ENCODE measurements around the gene TMEM179.
"Not testable (repeated sequence)": the region's sequence is repeated elsewhere in the genome, so short reads cannot be mapped to it uniquely, and the experiment has no call there.

Gene TMEM179

DNA sequence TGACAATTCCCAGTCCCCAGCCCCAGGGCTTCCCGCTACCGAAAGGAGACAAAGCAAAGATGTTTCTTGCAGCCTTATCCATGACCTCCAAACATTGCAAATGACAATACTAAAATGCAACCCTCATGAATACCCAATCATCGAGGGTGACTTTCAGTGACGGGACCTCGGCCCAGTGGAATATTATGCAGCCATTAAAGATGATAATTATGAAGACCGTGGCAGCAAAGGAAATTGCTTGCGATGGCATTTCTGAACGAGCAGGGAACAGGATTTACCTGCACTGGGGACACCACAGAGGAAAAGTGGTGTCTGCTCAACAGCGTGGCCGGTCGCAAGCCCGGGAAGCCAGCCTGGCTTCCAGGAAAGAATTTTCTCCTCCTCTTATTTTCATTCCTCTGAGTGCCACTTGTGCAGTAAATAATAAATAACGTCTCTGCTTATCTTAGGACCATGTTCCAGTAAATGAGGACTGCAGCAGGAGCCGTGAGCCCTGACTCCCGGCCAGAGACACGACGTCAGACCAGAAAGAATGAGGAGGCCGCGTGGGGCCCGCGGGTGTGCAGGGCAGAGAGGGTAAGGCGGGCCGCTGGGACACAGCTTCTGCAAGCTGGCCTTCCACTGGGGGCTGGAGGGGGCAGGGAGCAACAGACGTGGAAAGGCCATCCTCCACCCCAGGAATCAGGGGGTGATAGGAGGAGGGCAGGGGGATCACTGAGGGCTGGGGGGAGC, 18.4 kb downstream of the TMEM179 start:
- no peak for DNase-seq

- no peak for DNase-seq
Observed at GRCh38 chr14:104584557-104584956, 20.0 kb downstream of the TMEM179 start.

GRCh38 chr14:104583424-104584306, 20.9 kb downstream of the TMEM179 start:
- no peak for DNase-seq

DNA sequence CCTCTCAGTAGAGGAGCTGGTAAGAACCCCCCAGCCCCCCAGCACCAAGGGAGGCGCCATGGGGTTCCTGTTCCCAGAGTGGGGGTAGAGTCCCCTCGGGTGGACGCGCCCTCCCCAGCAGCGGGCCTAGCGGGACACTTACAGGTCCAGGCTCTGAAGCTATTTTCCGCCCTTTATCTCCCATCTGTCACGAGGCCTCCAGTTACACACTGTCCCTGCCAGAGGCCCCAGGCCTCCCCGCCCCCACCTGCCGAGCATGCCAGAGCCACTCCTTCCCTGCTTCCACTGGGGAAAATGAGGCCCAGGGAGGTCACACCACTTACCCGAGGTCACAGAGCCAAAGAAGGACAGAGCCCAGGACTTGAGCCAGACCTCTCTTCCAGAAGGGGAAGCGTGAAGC, 21.9 kb downstream of the TMEM179 start:
- no peak for DNase-seq

DNA sequence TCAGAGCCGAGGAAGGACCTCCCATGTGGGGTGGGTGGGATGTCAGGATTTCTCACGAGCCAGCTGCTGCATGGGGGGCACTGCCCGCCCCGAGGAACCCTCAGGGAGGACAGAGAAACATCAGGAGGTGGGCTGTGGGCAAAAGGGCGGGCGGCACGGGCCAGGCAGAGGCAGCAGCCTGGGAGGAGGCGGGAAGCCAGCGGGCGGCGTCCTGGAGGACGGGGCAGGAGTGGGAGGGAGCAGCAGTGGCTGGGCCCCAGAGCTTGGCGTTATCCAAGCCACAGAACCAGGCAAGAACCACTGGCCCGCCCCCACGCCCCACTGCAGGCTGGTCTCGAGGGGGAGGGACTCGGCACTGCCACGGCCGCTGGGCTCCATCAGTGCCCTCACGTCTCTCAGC, 22.6 kb downstream of the TMEM179 start:
- no peak for DNase-seq

DNA sequence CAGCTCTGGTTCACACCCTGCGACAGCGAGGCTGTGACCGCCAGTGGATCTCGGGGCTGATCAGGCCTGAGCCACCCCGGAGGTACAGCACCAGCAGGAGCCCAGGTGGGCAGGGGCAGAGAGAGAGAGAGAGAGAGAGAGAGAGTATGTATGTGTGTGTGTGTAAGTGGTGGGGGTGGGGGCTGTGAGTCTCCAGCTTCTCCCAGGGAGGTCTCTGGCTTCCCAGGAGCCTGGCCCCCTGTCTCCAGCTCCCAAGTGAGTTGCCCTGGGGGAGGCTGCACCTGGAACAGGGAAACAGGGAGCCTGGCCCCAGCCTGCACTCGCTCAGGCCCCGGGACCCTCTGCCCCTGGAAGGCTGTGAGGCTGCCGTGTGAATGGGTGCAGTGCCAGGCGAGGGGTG, 23.1 kb downstream of the TMEM179 start:
- DNase-seq = no peak

- DNase-seq = no peak
Observed at GRCh38 chr14:104580961-104581360, 23.6 kb downstream of the TMEM179 start.

DNA sequence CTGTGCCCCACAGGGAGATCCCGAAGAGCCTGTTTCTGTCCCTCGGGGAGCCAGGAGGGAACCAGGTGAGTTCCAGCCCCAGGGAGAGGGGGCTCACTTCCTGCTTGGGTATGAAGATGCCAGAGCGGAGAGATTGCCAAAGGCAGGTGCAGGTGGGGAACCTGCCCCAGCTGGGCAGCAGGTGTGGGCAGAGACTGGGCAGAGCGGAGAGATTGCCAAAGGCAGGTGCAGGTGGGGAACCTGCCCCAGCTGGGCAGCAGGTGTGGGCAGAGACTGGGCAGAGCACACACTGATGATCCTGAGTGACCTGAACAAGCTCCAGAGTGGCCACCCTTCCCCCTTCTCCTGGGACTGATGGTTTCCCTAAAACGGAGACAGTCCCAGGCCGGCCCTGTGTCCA, 24.6 kb downstream of the TMEM179 start:
- DNase-seq = not testable (repeated sequence)

GRCh38 chr14:104579507-104579906, 25.1 kb downstream of the TMEM179 start, which contains the start of gene C14orf180:
Gene C14orf180, plus strand, starts transcription at chr14:104579764. Its CDS starts 6,667 bp downstream, at chr14:104586431.
- DNase-seq = no peak

DNA sequence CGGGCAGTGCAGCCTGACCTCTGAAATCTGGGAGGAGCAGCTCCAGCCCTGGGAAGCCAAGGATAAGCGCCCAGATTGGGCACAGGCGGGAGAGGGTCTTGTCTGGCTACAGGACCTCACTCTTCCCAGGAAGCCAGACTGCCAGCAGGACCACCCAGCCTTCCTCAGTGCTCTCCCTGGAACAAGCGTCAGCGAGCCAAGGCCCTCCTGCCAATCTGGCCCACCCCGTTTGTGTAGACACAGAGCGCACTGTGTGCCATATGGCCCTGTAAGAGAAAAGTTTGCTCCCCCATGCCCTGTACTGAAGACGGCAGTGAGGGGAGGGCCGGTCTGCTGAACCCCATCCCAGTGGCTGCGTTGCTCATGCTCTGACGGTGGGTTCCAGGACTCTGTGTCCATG, 26.3 kb downstream of the TMEM179 start:
- no peak for DNase-seq

DNA sequence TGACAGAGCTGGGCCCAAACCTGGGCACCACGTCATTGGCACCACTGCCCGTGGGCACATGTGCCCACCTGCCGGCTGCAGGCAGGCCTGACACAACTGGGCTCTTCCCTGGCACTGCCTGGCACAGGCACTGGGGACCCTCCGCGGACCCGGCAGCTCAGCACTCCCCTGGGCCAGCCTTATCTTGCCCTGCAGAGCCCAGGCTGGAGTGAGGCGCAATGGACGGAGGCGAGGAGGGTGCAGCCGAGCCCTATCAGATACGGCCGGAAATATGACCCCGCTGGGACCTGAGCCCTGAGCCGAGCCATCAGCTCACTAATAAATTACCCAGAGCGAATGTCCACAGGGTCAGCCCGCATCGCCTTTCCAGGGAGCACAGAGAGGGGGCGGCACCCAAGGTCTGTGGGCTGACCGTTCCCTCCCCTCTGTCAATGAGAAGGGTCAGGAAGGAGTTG, 26.7 kb downstream of the TMEM179 start:
- no peak for DNase-seq

DNA sequence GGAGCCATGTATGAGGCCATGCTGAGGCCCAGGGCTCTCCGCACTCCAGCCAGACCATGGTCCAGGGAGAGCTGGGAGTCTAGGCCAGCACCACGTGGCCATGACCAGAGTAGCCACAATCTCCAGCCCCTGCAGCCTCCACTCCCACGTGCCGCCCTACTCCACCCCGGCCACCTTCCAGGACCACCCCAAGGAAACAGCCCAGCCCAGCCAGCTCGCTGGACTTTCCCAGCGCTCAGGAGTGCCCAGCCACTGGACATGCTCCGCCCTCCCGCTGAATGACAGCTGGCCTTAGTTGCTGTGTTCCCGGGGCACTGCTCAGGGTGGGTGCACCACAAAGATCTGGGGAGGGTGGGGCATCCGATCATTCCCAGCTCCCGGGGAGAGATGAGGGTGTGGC, 27.1 kb downstream of the TMEM179 start:
- DNase-seq = no peak

GRCh38 chr14:104576970-104577332, 27.6 kb downstream of the TMEM179 start:
- DNase-seq = no peak

DNA sequence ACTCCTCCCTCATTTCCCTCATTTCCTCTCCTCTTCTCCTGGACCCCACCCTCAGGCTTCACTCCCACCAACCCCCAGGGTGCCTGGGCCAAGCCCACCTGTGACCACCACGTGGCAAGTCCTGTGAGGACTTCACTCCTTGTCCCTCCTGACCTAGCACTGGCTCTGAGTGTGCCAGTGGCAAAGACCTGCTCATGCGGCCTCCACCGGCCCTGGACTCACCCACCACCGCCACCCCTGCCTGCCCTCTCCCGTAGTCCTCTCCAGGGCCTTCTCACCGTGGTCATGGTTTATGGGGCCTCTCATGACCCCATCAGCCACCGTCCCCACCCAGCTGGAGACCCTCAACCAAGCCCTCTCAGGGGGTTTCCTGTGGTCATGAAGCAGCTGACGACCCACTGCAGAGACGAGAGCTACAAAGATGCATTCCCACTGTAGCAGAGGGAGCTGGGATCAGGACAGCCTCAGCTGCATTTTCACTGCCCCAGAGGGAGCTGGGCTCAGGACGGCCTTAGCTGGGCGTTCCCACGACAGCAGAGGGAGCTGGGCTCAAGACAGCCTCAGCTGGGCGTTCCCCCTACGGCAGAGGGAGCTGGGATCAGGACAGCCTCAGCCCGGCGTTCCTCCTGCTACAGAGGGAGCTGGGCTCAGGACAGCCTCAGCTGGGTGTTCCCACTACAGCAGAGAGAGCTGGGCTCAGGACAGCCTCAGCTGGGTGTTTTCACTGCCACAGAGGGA, 28.2 kb downstream of the TMEM179 start:
- no peak for DNase-seq

DNA sequence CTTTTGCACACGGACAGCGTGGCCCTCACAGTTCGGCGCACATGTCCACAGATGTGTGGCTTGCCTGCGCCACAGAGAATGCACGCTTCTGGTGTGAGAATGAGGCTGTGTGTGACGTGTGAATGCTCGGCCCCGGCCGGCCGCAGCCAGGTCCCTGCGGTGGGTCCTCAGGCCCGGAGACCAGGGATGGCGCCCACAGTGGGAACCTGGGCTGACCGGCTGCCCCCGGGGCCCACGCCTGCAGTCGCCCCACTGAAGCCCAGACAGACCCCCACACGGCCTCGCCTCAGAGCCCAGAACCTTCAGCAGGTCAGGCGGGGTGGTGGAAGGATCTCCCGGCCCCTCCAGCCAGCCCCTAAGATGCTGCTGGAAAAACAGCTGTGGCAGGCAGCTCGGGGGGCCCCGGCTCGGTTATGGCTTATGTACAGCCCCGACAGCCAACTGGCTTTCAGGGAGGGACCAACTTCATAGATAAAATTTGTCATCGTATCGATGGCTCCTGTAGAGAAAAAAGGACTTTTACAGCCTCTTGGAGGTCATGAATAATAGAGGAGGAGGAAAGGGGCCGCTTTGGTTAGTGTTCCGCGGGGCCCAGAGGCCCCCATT, 29.5 kb downstream of the TMEM179 start:
- DNase-seq = no peak

DNA sequence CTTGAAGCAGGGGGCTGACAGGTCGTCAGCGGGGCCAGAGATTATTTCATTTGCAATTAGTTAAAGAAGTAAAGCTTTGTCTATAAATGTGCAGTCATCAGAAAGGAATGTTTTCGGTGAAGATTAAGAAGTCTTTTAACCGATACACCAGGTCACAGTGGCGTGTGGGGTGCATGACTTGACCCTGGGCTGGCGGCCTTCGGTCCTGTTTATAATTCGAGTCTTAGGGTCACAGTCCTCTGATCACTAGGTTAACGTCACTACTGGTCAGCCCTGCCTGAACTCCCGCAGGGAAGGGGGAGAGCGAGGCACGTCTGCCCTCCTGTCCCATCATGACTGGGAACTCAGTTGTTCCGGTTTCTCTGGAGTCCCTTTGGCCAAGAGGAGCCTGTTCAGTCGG, 30.0 kb downstream of the TMEM179 start:
- no peak for DNase-seq

- DNase-seq = no peak
Observed at GRCh38 chr14:104573930-104574329, 30.6 kb downstream of the TMEM179 start.

GRCh38 chr14:104572668-104573067, 31.9 kb downstream of the TMEM179 start:
- no peak for DNase-seq

GRCh38 chr14:104572024-104572626, 32.4 kb downstream of the TMEM179 start:
- DNase-seq = no peak

DNA sequence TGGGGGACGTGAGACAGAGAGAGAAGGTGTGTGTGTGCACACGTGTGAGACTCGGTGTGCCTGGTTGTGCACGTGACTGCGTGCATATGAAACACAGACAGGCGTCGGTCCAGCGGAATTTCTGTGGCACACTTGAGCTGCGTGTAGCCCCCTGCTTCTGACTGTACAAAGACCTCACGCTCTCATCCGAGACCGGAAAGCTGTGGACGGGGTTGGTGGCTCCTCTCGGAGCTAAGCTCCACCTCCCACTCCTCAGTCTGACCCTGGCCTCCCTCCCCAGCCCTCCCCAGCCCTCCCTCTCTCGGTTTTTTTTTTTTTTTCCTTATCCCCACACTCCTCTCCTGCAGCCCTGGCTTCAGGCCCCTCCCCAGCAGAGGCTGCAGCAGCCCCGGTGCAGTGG, 33.3 kb downstream of the TMEM179 start:
- DNase-seq = no peak

DNA sequence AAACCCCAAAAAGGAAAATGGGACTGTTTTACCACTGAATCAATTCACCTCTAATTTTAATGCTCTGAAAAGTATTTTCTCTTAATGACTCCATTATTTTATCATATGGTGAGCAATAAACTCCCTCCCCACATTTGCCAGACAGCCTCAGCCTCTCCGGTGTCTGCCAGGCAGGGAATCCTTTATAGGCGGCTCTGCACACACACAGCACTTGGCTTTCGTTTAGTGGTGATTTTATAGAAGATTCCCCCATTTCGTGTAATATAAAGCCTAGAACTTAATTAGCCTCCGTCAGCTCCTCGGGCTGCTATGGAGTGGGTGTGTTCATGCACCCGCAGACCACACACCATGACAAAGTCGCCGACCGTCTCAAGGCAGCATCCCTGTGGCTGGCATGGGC, 35.1 kb downstream of the TMEM179 start:
- no peak for DNase-seq

DNA sequence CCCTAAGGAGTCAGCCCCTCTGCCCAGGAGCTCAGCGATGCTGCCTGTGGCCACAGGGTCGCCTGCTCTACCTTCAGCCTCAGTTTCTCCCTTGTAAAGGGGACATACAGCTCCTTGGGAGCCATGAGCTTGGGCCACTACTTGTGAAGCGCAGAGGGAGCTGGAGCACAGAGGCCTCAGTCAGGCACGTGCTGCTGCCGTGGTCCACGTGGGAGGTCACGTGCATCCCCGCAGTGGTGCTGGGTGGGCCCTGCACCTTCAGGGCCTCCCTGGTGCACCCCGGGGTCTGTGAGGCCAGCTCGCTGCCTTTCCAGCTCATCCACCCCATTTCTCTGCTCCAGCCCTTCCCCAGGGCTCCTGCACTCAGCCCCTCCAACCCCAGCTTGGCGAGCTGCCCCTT, 36.0 kb downstream of the TMEM179 start:
- no peak for DNase-seq

DNA sequence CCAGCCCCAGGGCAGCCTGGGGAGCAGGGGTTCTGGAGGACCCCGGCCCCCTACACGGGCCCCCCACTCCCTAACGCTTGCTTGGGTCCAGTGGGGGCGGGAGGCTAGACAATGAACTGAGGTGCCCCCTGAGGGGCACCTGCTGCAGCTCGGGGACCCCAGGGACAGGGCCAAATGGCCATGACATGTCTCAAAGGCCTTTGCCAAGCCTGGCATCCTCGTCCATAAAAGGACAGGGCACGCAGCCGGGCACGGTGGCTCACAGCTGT, 36.7 kb downstream of the TMEM179 start:
- DNase-seq = no peak

Data from inflammatory macrophage (primary cell).